ENCODE measurements around the gene PKP4.

DNA sequence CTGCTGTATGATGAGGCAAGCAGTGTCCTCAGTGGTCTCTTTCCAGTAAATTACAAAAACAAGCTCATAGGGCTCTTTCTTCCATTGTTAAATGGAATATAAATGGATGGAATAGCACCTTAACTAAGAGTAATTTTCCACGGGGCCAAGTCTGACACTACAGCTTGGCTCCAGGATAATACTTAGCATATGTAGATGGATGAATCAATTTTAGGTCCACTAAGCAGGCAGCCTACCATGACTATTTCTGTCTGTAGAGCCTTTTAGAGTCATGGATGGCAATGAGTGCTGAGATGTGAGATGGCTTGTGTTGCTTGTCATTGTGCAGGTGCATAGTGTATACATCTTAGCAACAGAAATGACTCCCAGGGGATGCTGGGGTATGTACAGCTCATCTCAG is 125.9 kb downstream of the PKP4 start:
- no peak for TF ChIP-seq CTCF (conservative IDR thresholded peaks at IDR 0.05)
- no peak for TF ChIP-seq EZH2 (IDR thresholded peaks at IDR 0.05; ENCODE audit: low read depth)

Measured in PC-9 (cell line).